C4-2B (cell line): ENCODE results near the gene KIF11.

Experiments
- H3K27ac ChIP-seq: fragments of 450-650 bp; 2 replicates; pipeline ENCODE4 v1.5.1; 2017
- CTCF ChIP-seq: fragments of 450-650 bp; conservative IDR thresholded peaks from 2 replicates; pipeline ENCODE4 v1.5.1; 2017; ENCODE audit warnings: mild to moderate bottlenecking
- ZFX ChIP-seq: fragments of 450-650 bp; IDR thresholded peaks from 2 replicates; pipeline ENCODE4 v1.6.1; 2017

Gene KIF11

GRCh38 chr10:92689663-92690210 lies 96.8 kb downstream of the KIF11 start, which contains the start of gene HHEX:
Gene HHEX, plus strand, starts transcription at chr10:92689955. Its CDS starts 32 bp downstream, at chr10:92689987.
- TF ChIP-seq CTCF (no peak), ZFX (no peak)
- no peak within 1 kb of the TSS for H3K27ac ChIP-seq

GRCh38 chr10:92690211-92690914 lies 97.4 kb downstream of the KIF11 start:
- H3K27ac ChIP-seq = no peak overlapping the region
- TF ChIP-seq CTCF (no peak), ZFX (no peak)

GRCh38 chr10:92690915-92691590 lies 98.1 kb downstream of the KIF11 start:
- H3K27ac ChIP-seq = no peak overlapping the region

GRCh38 chr10:92691591-92692079 lies 98.7 kb downstream of the KIF11 start:
- no peak overlapping the region for H3K27ac ChIP-seq

More at GRCh38 chr10:92690915-92691590, 98.1 kb downstream of the KIF11 start:
- TF ChIP-seq CTCF = no peak
- no peak for TF ChIP-seq ZFX

GRCh38 chr10:92692080-92692671 lies 99.2 kb downstream of the KIF11 start:
- H3K27ac ChIP-seq = no peak overlapping the region; the same call in 1 of the 2 replicates
- no peak for TF ChIP-seq CTCF
- no peak for TF ChIP-seq ZFX

More at GRCh38 chr10:92691591-92692079, 98.7 kb downstream of the KIF11 start:
- no peak for TF ChIP-seq CTCF
- no peak for TF ChIP-seq ZFX

GRCh38 chr10:92692697-92693533 lies 100.0 kb downstream of the KIF11 start:
- H3K27ac ChIP-seq = no peak overlapping the region; the same call in 1 of the 2 replicates
- no peak for TF ChIP-seq CTCF
- no peak for TF ChIP-seq ZFX
